GM21786 (cell line): ENCODE data around the gene ARHGEF4.

ENCODE experiments used
- ATAC-seq: cut with Tn5 transposase; IDR thresholded peaks from one replicate; pipeline ENCODE4 v1.9.1; 2021; ENCODE audit not compliant: unreplicated experiment

The ARHGEF4 gene

GRCh38 chr2:130915149-130915548 lies 78.4 kb downstream of the ARHGEF4 start:
- ATAC-seq: no peak

GRCh38 chr2:130915595-130916437 lies 79.1 kb downstream of the ARHGEF4 start:
- no peak for ATAC-seq

GRCh38 chr2:130916438-130916705 lies 79.7 kb downstream of the ARHGEF4 start:
- ATAC-seq: no peak

- ATAC-seq: no peak
Observed at GRCh38 chr2:130917006-130917688, 80.4 kb downstream of the ARHGEF4 start.

- ATAC-seq: no peak
Observed at GRCh38 chr2:130918393-130918792, 81.7 kb downstream of the ARHGEF4 start.

GRCh38 chr2:130920415-130921163 lies 83.9 kb downstream of the ARHGEF4 start:
- ATAC-seq: no peak

- no peak for ATAC-seq
Observed at GRCh38 chr2:130921164-130921476, 84.4 kb downstream of the ARHGEF4 start.

- ATAC-seq: no peak
Observed at GRCh38 chr2:130922417-130922816, 85.7 kb downstream of the ARHGEF4 start.

GRCh38 chr2:130928385-130928784 lies 91.7 kb downstream of the ARHGEF4 start:
- ATAC-seq: no peak

GRCh38 chr2:130930740-130931659 lies 94.3 kb downstream of the ARHGEF4 start:
- ATAC-seq: no peak

- no peak for ATAC-seq
Observed at GRCh38 chr2:130933501-130933900, 96.8 kb downstream of the ARHGEF4 start.

GRCh38 chr2:130936451-130936850 lies 99.7 kb downstream of the ARHGEF4 start:
- ATAC-seq: no peak

- ATAC-seq: no peak
Observed at GRCh38 chr2:130947967-130948366, 111.3 kb downstream of the ARHGEF4 start.

- ATAC-seq: no peak
Observed at GRCh38 chr2:130949954-130950353, 113.2 kb downstream of the ARHGEF4 start.

- ATAC-seq: no peak
Observed at GRCh38 chr2:130951018-130951417, 114.3 kb downstream of the ARHGEF4 start.

- ATAC-seq: no peak
Observed at GRCh38 chr2:130954873-130955272, 118.2 kb downstream of the ARHGEF4 start.

GRCh38 chr2:130957915-130958314 lies 121.2 kb downstream of the ARHGEF4 start:
- no peak for ATAC-seq

GRCh38 chr2:130963196-130963848 lies 126.6 kb downstream of the ARHGEF4 start:
- no peak for ATAC-seq

- ATAC-seq: no peak
Observed at GRCh38 chr2:130963849-130964793, 127.4 kb downstream of the ARHGEF4 start.
